ENCODE measurements around the gene HMCN2.

DNA sequence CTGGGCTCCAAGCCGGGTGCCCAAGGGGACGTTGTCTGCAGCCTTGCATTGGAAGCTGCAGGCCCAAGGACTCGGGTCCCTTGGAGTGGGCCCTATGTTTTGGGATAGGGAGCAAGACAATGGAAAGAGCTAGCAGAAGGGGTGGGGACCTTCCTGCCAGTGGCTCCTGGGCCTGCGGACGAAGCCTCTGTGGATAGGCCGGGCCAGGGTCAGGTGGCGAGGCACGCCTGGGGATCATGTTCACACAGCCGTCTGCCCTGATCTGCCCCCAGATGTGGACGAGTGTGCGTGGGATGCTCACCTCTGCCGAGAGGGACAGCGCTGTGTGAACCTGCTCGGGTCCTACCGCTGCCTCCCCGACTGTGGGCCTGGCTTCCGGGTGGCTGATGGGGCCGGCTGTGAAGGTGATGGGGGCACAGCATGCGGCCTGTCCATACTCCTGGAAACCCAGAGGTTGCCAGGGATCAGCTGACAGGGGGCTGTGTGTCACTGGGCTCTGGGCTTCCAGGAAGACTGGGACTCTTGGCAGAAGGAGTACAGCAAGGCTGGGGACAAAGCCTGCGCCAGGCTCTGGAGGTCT, 162.6 kb downstream of the HMCN2 start:
- TF ChIP-seq EP300 (IDR thresholded peaks at IDR 0.05) = no peak
- TF ChIP-seq, protein P1, sequence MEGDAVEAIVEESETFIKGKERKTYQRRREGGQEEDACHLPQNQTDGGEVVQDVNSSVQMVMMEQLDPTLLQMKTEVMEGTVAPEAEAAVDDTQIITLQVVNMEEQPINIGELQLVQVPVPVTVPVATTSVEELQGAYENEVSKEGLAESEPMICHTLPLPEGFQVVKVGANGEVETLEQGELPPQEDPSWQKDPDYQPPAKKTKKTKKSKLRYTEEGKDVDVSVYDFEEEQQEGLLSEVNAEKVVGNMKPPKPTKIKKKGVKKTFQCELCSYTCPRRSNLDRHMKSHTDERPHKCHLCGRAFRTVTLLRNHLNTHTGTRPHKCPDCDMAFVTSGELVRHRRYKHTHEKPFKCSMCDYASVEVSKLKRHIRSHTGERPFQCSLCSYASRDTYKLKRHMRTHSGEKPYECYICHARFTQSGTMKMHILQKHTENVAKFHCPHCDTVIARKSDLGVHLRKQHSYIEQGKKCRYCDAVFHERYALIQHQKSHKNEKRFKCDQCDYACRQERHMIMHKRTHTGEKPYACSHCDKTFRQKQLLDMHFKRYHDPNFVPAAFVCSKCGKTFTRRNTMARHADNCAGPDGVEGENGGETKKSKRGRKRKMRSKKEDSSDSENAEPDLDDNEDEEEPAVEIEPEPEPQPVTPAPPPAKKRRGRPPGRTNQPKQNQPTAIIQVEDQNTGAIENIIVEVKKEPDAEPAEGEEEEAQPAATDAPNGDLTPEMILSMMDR (IDR thresholded peaks at IDR 0.05) = no peak

Measured in ovary (tissue), 3 donors.